HK-2 (cell line): ENCODE data around the gene DNAJB11.
A peak's percentile ranks its signal among the peaks of the same experiment; 100 is the strongest.
"Not testable (repeated sequence)": the region's sequence is repeated elsewhere in the genome, so short reads cannot be mapped to it uniquely, and the experiment has no call there.

Experiments
- DNase-seq: peaks from one replicate; pipeline ENCODE4 v3.0.0-alpha.2; 2018; ENCODE audit not compliant: unreplicated experiment

The DNAJB11 gene

DNA sequence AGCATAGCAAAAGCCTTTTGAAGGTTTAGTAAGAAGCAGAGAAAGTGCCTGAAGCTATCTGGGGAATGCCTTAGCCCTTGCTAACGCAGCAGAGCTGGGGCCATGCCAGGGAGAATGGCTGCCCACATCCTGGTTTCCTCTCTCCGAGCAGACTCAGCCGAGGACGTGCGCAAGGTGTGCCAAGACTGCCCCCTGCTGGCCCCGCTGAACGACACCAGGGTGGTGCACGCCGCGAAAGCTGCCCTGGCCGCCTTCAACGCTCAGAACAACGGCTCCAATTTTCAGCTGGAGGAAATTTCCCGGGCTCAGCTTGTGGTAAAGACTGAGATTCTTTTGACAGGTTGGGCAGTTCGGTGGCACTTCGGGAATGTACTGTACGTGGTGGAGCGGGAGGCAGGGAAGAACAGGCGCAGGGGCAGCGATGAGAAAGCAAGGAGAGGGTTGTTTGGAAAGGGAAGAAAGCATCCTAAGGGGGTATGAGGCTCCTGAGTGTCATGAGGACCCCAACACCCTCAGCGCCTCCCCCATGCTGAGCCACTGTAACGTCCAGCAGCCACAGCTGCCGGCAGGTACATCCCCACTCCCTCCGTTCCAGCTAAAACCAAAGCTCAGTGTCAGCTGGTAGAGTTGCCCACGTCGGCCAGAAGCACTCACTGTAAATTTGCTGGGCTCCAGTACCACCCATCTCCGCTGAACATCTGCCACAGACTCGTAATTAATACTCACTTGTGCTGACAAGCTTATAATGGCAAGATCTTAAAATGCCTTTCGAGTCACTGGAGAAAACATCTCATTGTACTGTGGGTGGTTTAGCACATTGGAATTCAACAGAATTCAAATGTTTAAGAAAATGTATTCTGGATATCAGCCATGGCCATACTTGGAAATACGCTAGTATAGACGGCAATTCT lies 46.8 kb downstream of the DNAJB11 start:
- peak; percentile 97 for DNase-seq

DNA sequence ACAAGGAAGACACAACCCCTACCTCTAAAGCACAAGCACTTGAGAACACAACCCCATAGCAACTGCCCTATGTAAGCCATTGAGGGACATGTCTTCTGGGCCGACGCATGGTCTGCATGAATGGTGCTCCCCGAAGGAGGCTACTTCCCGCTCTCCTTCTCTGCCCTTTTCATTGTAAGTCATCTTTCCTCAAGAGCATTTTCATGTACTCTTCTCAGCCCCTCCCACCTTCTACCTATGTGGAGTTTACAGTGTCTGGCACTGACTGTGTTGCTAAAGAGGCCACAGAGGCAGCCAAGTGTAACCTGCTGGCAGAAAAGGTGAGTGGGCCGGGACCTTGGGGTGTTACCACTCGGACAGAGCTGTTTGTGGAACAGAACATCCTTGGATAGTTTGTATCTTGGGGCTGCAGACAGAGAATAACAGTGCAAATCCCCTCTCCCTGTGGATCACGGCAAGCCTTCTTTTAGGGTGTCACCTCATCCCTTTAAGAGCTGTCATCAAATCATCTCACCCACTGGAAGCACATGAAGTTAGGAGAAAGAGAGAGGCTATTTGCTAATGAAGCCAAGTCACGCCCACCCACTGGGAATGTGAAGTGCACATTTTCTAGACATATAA lies 47.9 kb downstream of the DNAJB11 start:
- DNase-seq = no peak

DNA sequence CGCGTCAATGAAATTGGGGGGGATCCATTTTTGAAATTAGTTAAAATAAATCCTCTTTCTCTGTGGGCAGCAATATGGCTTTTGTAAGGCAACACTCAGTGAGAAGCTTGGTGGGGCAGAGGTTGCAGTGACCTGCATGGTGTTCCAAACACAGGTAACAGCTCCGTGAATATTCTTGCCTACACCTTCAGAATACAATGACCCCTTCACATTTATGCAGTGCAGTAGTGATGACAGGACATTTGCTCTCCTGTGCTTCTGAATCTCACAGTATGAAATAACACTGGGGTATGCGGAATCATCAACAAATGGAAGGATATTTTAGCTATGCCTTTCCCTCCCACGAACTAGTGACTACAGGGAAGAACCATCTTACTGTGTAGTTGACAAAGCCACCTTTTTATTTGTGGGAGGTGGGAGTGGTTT lies 49.3 kb downstream of the DNAJB11 start:
- DNase-seq = no peak

DNA sequence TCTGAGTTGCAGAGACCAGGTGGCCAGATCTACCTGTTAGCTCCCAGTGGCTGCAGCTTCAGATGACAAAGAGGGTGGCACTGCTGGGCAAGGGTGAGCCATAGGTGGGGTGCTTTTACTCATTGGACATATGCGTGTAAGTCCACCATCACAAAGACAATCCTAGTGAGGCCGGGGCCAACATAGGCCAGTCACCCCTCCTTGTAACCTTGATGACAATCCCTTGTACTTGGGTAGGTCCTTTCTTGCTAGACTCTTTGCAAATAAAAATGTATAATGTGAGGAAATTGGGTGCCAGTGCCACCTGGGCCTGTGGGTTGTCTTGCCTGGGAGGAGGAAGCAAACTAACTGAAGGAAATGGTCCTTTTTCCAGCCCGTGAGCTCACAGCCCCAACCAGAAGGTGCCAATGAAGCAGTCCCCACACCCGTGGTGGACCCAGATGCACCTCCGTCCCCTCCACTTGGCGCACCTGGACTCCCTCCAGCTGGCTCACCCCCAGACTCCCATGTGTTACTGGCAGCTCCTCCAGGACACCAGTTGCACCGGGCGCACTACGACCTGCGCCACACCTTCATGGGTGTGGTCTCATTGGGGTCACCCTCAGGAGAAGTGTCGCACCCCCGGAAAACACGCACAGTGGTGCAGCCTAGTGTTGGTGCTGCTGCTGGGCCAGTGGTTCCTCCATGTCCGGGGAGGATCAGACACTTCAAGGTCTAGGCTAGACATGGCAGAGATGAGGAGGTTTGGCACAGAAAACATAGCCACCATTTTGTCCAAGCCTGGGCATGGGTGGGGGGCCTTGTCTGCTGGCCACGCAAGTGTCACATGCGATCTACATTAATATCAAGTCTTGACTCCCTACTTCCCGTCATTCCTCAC lies 49.9 kb downstream of the DNAJB11 start:
- DNase-seq = no peak

DNA sequence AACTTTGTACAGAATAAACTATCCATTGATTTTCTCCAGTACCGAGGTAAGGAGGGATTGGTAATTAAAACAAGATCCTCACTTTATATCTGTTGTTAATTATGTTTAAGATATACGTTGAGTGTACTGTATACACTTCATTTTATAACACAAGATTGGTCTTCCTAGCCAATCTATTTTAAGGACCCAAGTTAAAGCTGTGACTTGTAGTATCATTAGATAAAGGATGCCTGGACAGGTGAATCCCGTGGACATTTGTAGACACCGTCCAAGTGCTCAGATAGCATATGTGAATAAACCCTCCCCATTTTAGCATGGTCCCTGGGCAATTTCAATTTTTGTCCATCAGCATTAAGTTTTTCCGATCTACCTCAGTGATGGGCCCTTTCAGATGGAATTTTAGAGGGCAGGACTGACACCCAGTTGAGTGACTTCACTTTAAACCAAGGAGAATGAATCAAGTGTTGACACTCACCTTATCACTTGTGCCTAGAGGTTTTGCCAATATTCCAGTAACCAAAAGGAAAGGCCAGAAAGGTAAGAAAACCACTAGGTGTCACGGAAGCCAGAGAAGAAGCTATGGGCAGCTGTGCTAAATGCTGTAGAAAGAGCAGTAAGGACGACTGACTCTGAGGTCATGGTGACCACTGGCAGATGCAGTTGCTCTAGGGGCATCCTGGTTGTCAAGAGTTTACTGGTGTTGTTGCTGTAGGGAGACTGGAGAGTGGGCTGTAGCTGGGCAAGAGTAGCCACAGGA lies 51.6 kb downstream of the DNAJB11 start:
- DNase-seq = no peak

DNA sequence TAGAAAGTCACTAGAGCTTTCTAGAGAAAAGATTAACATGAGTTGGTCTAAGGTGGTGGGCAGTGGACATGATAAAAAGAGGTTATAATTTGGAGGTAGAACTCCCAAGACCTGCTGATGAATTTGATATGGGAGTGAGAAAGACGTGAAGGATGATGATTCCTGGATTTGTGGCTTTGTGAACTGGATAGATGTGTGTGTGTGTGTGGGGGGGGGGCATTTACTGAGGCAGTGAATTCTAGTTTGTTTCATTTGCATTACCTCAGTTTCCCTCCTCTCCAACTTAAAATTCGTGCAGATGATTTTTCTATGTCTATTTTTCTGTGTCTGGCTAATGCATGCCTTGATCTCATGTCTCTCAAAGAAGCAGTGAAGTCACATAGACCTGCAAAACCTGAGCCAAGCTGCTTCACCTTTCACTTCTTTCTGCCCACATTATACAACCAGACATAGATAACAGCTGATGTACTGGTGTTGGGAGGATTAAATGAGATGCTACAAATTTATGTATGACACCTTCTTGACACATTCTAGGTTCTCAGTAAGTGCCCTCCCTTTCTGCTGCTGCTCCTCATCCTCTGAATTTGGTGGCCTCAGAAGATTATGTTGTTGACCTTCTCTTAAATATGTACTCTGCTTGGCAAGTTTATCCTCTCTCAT lies 52.3 kb downstream of the DNAJB11 start:
- no peak for DNase-seq

DNA sequence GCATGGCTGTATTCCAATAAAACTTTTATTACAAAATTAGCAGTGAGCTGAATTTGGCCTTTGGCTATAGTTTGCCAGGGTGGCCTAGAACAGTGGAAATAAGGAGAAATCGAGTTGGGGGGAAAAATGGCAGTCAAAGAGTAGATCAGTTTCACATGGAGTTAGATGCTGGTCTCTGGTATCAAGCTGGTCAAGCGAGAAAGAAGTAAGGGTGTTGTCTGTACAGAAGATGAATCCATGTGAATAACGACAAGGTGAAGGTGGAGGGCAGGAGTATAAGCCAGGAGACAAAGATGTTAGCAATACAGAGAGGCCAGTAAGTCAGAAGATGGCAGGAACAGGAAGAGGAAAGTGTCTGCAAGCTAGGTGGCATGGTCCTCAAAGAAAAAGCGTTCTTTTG lies 54.1 kb downstream of the DNAJB11 start:
- no peak for DNase-seq

DNA sequence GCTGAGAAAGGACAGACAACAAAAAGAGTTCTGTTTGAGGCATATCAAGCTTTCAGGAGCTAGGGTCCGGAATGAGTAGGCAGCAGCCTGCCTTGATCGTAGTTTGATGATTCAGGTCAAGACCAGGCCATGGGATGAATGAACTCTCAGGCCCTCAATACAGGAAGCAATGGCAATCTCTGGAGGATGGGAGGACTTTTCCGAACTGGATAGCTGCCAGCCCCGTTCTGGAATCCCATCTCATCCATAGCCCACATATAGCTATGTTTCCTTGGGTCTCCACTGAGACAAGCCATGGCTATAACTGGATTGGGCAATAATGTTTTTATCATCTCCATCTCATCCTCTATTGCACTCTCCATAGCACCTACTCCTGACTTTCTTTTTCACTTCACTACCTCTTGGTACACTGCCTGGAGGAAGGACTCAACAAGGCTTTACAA lies 55.1 kb downstream of the DNAJB11 start:
- no peak for DNase-seq

DNA sequence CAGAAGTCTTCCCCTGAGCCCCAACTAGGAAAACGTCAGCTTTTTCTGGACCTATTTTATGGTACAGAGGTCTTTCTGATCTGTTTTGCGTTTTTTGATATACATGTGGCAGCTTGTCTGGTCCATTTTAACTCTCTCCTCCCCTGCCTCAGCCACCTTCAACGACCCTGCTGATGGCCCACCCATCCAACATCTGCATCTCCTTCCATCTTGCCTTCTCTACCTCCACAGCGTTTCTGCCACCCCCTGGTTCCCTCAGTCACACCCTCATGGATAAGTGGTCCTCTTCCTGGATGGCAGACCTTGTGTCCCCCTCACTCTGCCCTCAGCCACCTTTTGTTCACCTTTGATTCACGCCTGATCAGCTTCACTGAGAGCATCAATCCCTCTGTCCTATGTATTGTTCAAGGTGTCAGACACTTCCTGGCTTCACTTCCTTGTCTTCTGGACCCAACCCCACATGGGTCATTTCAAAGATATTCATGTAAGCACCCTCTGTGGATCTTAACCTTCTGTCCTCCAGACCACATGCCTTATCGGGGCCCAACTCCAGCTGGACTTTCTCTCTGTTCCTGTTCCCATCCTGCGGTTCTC lies 55.8 kb downstream of the DNAJB11 start:
- no peak for DNase-seq

DNA sequence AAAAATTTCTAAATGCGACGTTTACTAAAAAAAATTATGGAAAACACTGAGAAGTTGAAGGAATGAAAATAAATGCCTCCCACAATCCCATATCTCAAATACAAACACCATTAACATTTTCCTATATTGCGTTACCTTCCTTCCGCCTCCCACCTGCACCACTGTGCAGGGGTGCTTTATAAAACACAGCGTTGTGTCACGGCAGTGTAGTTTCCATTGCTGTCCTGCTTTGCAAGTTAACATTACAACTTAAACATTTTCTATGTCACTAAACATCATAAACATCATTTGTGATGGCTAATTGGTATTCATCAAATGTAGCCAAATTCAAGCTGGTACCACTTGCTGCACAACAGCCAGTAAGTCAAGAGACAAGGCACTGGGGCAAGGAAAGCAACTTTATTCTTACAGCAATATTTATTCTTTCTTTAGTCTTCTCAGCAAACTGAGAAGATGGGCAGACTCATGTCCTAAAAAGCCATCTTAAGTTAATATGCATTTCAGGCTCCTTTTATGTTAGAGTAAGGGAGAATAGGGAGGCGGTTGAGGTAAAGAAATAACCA lies 57.4 kb downstream of the DNAJB11 start:
- DNase-seq = no peak

DNA sequence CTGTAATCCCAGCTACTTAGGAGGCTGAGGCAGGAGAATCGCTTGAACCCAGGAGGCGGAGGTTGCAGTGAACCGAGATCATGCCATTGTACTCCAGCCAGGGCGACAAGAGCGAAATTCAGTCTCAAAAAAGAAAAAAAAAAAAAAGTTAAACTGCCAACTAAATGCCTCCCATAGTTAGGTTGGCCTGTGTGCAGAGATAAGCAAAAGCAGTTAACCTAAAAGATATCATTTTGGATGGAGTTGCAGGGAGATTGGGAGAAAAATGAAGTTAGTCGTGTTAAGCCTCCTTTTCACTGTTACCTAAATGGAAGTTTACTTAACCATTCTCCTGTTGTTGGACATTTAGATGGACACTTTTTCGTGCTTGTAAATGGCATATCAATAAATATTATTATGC lies 58.2 kb downstream of the DNAJB11 start:
- DNase-seq = no peak

DNA sequence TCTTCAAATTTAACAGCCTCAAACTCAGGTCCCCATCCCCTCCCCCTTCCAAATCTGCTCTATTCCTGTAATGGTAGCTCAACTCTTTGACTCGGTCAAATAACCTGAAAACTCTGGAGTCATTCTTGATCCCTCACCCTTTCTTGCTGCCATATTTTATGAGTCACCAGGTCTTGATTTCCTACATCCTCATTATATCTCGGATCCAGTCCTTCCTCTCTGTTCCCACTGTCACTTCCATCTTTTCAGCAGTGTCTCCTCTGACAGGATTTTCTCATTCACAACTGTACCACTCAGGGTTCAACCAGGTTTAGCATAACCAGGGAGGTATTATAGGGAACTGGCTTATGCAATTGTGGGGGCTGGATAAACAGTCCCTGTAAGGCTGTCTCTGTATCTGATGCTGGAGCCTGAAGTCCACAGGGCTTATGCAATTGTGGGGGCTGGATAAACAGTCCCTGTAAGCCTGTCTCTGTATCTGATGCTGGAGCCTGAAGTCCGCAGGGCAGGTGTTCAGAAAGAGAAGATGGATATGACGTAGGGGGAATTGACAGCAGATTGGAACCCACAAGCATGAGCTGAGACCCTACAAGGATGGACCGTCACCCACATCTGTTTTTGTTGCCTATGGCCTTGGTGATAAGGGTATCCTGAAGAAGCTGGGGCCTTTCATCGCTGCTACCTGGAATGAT lies 60.6 kb downstream of the DNAJB11 start:
- no peak for DNase-seq

DNA sequence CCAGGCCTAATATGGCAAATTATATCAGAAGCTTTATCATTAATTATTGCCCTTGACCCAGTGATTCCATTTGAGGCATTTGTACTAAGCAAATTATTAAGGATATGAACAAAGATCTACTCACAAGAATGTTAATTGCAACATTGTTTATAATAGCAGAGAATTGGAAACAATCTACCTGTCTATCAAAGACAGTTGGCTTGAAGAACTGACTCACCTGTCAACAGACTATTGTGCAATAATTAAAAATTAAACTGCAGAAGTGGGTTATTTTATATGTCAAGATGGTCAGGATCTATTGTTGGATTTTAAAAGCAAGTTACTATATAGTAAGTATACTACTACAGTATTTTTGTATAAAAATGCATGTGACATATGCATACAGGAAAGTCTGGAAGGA lies 63.0 kb downstream of the DNAJB11 start:
- no peak for DNase-seq

DNA sequence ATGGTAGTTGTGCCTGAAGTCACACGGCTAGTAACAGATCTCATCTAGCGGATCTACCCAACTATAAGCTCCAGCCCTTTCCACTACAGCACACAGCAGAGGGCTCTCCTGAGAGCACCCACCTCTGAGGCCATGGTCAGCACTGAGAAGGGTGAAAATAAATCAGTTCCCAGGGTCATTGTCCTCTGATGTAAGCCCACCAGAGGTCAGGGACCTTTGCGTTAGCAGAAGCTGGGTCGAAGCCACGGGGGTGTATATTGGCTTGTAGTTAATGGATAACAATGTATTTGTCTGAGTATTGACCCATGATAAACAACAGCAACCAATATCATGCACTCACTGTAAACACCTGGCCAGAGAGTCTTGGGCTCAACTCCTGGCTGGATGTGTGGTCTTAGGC lies 63.7 kb downstream of the DNAJB11 start:
- DNase-seq = not testable (repeated sequence)
